ENCODE measurements around the gene TMEM61.

DNA sequence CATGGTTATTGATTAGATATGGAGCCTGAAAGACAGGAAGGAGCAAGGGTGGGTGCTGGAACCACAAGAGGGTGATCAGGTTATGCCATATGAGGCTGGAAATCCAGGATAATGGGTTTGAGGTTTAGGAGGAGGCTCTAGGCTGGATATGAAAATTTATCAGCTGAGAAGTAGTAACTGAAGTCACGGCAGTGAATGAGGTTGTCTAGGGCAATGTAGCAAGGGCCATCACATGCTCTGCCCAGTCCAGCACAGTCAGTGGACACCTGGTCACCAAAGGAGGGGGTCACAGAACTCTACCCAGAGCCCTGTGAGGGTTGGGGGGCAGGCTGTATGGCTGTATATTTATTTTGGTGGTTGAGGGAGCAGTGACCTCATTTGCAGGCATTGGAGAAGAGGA is 10.5 kb upstream of the TMEM61 start:
- TF ChIP-seq, protein P1, sequence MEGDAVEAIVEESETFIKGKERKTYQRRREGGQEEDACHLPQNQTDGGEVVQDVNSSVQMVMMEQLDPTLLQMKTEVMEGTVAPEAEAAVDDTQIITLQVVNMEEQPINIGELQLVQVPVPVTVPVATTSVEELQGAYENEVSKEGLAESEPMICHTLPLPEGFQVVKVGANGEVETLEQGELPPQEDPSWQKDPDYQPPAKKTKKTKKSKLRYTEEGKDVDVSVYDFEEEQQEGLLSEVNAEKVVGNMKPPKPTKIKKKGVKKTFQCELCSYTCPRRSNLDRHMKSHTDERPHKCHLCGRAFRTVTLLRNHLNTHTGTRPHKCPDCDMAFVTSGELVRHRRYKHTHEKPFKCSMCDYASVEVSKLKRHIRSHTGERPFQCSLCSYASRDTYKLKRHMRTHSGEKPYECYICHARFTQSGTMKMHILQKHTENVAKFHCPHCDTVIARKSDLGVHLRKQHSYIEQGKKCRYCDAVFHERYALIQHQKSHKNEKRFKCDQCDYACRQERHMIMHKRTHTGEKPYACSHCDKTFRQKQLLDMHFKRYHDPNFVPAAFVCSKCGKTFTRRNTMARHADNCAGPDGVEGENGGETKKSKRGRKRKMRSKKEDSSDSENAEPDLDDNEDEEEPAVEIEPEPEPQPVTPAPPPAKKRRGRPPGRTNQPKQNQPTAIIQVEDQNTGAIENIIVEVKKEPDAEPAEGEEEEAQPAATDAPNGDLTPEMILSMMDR (conservative IDR thresholded peaks at IDR 0.05; ENCODE audit: low read length) = no peak
- TF ChIP-seq EZH2phosphoT487 (IDR thresholded peaks at IDR 0.05; ENCODE audit: borderline replicate concordance) = no peak
